Ectodermal cell (in vitro differentiated cells): Measurements from ENCODE around the gene COPB1.

Experiments
- H3K27ac ChIP-seq: 2 replicates; pipeline ENCODE4 v1.7.0; 2013; ENCODE audit warnings: mild to moderate bottlenecking, low read depth, low read length; ENCODE audit not compliant: insufficient read depth, poor library complexity, severe bottlenecking
- H3K27me3 ChIP-seq: 2 replicates; pipeline ENCODE4 v1.7.0; 2013; ENCODE audit warnings: mild to moderate bottlenecking, low read length; ENCODE audit not compliant: insufficient read depth, control insufficient read depth, poor library complexity, severe bottlenecking
- H3K36me3 ChIP-seq: one replicate; pipeline ENCODE4 v1.7.0; 2013; ENCODE audit warnings: low read length; ENCODE audit not compliant: control insufficient read depth, insufficient read depth
- H3K4me1 ChIP-seq: one replicate; pipeline ENCODE4 v1.7.0; 2013; ENCODE audit warnings: low read length; ENCODE audit not compliant: control insufficient read depth, insufficient read depth
- H3K4me3 ChIP-seq: 2 replicates; pipeline ENCODE4 v1.7.0; 2013; ENCODE audit warnings: low read depth, low read length, control low read depth; ENCODE audit not compliant: insufficient read depth
- H3K9me3 ChIP-seq: 2 replicates; pipeline ENCODE4 v1.7.0; 2013; ENCODE audit warnings: mild to moderate bottlenecking, low read length, moderate library complexity; ENCODE audit not compliant: control insufficient read depth
- WGBS, 2 experiments: methylation state at CpG; one replicate each; pipeline ENCODE4 v1.1.7; 2013; ENCODE audit warnings: missing lambda C conversion rate in 2 of 2; 5-methylcytosine and 5-hydroxymethylcytosine counted together

Gene COPB1

DNA sequence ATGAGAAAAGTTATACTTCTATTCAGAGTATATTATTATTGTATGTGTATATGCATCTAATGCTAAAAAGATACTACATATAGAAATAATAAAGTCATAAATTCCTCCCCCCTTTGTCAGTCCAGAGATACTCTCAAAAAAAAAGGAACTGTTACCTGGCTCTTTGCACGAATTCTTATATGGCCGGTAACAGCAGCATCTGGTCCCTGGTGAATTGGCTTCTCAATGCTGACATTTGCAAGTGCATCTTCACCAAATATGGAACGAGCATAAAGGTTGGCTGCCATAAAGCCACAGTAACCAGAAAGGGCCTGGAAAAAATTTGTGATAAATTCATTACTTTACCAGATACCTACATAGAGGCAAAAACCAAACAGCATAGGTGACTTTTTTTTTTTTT lies 41.2 kb downstream of the COPB1 start:
- Histone ChIP-seq H3K4me3 (no peak overlapping the region), H3K27ac (no peak overlapping the region), H3K4me1 (no peaks in the 10 kb centered on the region), H3K27me3 (no peaks in the 10 kb centered on the region), H3K9me3 (no peaks in the 10 kb centered on the region), H3K36me3 (peaks cover 41% of the 10 kb centered on the region)
- WGBS, 2 experiments, result 92 to 94% methylated on average over 3 of the region's 3 CpGs

DNA sequence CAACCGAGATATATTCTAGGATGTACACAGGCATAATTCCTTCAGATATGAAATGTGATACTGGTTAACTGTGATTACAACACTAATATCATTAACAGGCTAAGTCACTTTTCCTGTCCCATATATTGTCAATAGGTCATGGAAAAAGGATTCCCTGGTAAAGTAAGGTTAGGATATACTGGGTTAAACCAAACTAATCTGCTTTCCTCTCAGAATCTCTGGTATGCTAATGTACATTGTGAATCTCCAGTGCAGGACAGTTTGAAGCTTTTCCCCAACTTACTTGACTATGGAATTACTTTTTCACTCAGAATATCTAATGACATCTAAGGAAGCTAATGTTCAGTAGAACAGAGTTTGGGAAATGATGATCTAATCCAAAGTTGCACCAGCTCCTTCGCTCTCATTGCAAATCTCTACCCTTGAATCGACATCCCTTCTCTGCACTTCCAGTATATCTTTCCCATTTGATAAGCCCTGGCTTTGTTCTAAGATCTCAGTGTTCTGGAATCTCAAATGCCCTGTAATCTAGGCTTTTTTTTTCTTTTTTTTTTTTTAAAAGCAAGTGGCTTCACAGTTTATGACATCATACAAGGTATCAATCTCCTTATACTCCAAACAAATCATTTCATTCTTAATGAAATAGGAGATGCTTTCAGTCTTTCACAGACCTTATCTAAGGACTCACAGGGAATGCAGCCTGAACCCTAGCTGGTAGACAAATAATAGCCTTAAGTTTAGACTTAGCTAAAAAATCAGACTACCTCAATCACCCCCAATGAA lies 43.8 kb downstream of the COPB1 start:
- Histone ChIP-seq H3K27ac (no peak overlapping the region), H3K36me3 (peaks cover 20% of the 10 kb centered on the region), H3K4me3 (no peak overlapping the region), H3K9me3 (no peaks in the 10 kb centered on the region), H3K4me1 (no peaks in the 10 kb centered on the region), H3K27me3 (no peaks in the 10 kb centered on the region)
- WGBS, 2 experiments, result 96% methylated on average over 2 to 3 of the region's 3 CpGs

DNA sequence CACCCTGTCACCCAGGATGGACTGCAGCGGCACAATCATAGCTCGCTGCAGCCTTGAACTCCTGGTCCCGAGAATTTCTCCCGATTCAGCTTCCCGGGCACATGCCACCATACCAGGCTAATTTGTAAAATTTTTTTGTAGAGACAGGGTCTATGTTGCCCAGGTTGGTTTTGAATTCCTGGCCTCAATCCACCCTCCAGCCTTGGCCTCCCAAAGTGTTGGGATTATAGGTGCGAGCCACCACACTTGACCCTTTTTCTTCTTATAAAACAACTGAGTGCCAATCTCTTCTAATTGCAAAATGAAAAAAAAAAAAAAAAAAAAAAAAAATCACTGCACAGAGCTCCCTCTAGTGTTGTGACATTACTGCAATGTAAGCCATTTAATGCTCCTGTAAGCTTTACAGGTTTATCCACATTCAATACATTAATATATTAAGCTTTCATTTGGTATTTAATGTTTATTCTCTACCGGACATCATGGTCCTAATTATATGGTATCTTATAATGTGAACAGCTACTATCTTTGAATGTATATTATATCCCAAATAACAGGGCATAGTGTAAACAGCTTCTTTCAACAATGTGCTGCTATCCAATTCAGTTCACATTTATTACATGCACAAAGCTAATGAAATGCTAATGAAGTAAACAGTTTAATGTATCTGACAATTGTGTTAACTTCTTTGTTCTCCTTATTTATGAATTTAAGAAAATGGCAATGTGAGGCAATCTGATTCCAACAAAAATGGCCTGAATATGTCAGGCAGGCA lies 44.6 kb downstream of the COPB1 start:
- Histone ChIP-seq H3K36me3 (peaks cover 14% of the 10 kb centered on the region), H3K27me3 (no peaks in the 10 kb centered on the region), H3K4me1 (no peaks in the 10 kb centered on the region), H3K9me3 (no peaks in the 10 kb centered on the region), H3K4me3 (no peak overlapping the region), H3K27ac (no peak overlapping the region)
- WGBS, 2 experiments, result 87 to 91% methylated on average over 6 of the region's 7 CpGs

DNA sequence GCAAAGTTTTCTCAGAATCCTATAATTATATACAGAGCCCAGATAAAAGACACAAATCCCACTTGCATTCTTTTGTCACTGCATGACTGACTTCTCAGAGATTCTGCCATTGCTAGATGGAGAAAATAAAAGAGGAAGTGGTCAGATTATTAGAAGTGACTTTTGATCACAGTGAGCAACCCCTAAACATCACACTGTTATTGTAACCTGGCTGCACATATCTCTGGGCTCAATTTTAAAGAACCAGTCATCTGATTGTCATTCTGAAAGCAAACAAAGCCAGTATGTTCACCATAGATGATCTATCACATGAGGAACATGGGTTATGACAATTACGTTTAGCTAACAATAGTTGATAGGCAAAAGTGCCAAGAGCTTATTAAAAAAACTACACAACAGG lies 47.8 kb downstream of the COPB1 start:
- H3K27ac ChIP-seq, result no peak overlapping the region
- H3K4me1 ChIP-seq, result no peaks in the 10 kb centered on the region
- 92 to 97% methylated on average over 1 of the region's 1 CpG for WGBS, 2 experiments
- H3K9me3 ChIP-seq, result no peaks in the 10 kb centered on the region
- no peaks in the 10 kb centered on the region for H3K36me3 ChIP-seq
- no peak overlapping the region for H3K4me3 ChIP-seq
- no peaks in the 10 kb centered on the region for H3K27me3 ChIP-seq

DNA sequence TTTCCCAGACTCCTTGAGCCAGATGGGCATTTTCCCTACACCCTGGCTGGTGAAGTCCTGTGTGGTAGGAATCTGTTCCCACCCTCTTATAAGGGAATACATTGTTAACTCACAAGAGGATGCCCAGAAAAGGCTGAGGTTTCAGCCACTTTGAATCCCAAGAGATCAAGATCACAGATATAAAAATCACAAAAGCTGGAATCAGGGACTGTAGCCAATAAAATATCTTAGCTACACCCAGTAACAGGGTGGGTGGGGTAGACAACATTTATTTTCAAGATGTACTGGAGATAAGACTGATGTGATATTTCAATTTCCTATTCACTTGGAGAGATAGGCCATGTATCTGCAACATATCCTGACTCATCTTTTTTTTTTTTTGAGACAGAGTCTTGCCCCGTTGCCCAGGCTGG lies 50.3 kb downstream of the COPB1 start:
- no peak overlapping the region for H3K27ac ChIP-seq
- no peaks in the 10 kb centered on the region for H3K9me3 ChIP-seq
- no peak overlapping the region for H3K4me3 ChIP-seq
- no peaks in the 10 kb centered on the region for H3K36me3 ChIP-seq
- WGBS, 2 experiments, result 81 to 84% methylated on average over 1 of the region's 1 CpG
- no peaks in the 10 kb centered on the region for H3K4me1 ChIP-seq
- no peaks in the 10 kb centered on the region for H3K27me3 ChIP-seq

DNA sequence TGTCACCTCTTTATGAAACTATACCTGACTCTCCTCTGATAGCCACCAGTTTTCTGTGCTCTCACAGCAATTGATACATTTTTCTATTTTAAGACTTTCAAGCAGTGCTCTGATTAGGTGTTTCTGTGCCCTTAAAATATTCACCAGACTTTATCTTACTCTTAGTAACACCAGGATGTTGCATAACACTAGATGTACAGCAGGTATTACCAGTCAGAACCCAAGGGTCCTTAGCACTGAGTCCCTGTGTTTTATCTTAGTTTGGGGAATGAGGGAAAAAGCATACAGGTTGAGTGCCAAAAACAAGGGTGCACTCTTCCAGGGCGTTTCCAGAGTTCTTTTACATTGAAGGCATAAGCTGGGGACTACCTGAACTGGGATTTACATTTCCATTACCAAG lies 51.4 kb downstream of the COPB1 start:
- Histone ChIP-seq H3K36me3 (no peaks in the 10 kb centered on the region), H3K4me3 (no peak overlapping the region), H3K27me3 (no peaks in the 10 kb centered on the region), H3K27ac (no peak overlapping the region), H3K9me3 (no peaks in the 10 kb centered on the region), H3K4me1 (no peaks in the 10 kb centered on the region)
- WGBS, 2 experiments, result 83 to 92% methylated on average over 1 of the region's 1 CpG

DNA sequence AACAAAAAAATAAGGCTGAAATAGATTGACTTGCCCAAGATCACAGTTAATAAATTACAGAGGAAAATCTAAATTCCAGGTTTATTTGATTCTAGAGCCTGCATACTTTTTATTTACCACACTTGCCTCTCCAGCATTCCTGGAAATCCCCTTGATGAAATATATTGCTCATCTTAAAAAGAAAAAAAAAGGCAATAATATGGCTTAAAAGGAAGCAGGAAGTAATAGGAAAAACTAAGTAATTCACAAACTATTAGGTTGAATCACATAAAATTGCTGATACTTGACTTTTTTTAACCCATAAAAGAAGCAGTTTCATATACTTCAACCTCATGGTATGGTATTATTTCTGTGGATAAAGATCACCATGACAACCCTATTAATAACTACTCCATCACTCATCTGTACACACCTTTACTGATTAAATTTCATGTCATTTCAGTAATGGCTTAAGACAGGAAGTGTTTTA lies 52.9 kb downstream of the COPB1 start:
- Histone ChIP-seq H3K36me3 (no peaks in the 10 kb centered on the region), H3K9me3 (no peaks in the 10 kb centered on the region), H3K27ac (no peak overlapping the region), H3K4me1 (no peaks in the 10 kb centered on the region), H3K4me3 (no peak overlapping the region), H3K27me3 (no peaks in the 10 kb centered on the region)

DNA sequence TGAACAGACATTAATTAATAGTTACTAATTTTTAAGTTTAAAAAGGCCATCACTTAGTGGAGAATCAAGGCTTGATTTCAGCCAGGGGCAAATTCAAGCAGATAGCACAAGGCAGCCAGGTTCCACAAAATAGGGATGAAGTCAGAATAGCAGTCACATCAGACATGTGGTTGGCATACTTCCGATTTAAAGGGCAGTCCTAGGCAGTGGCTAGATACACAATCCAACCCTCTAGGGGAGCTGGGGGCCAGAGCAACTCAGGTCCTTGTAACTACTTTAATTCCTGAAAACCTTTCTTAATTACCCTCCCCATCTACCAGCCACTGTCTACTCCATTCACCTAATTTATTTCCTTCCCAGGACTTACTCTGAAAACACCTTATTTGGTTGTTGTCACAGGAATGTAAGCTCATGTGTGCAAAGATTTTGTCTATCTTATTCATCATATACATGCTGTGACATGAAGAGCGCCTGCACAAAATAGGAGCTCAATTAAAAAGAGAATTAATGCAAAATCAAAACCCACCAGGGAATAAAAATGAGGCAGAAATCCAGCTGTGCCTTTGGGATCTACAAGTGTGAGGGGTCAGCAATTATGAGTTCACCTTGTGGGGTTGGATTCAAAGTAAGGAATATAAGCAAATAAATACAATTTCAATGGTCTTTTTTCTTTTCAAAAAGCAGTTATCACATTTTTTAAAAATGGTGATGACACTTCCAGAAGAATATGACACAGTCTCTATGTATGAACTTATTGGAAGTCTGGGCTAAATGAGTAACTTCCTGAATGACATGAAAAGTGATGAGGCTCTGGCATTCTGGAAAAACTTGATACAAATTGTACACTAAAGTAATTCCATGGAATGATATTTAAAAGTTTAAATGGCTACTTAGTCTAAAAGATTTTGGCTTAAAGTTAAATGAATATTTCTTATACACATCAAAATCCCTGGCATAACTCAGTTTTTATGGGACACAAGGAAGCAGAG lies 53.8 kb downstream of the COPB1 start:
- H3K4me1 ChIP-seq, result no peaks in the 10 kb centered on the region
- H3K36me3 ChIP-seq, result no peaks in the 10 kb centered on the region
- no peaks in the 10 kb centered on the region for H3K9me3 ChIP-seq
- H3K27me3 ChIP-seq, result no peaks in the 10 kb centered on the region
- 82 to 89% methylated on average over 1 to 2 of the region's 2 CpGs for WGBS, 2 experiments
- no peak overlapping the region for H3K27ac ChIP-seq
- no peak overlapping the region for H3K4me3 ChIP-seq

DNA sequence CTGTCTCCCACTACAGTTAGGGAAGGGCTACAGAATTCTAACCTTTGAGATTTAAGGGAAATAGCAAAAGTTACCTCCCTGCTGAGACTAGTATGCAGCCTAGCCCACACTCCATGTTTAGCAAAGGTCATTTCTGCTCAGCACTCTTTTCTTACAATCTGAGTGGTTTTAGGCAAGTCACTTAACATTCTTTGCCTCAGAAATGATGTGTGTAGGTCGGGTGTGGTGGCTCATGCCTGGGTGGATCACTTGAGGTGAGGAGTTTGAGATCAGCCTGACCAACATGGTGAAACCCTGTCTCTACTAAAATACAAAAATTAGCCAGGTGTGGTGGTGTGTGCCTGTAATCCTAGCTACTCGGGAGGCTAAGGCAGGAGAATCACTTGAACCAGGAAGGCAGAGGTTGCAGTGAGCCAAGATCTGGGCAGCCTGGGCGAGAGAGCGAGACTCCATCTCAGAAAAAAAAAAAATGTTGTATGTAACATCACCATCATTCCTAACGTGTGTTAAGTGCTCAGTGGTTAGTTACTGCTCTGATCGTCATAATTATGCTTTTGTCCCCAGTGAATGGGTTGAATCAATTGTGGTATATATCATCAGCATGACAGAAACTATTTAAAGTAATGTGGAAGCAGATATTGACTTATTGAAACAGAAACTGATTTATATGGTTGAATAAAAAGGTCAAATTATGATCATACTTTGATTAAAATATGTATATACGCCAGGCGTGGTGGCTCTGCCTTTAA lies 55.0 kb downstream of the COPB1 start:
- no peaks in the 10 kb centered on the region for H3K4me1 ChIP-seq
- H3K4me3 ChIP-seq, result no peak overlapping the region
- no peaks in the 10 kb centered on the region for H3K36me3 ChIP-seq
- 94 to 96% methylated on average over 8 of the region's 8 CpGs for WGBS, 2 experiments
- H3K9me3 ChIP-seq, result no peaks in the 10 kb centered on the region
- H3K27me3 ChIP-seq, result no peaks in the 10 kb centered on the region
- H3K27ac ChIP-seq, result no peak overlapping the region
